Activated CD4-positive, alpha-beta T cell treated with anti-CD3 and anti-CD28 coated beads, Interleukin-2, amount 10 ng/mL, durations not matched to agents 7 days and 5 days (primary cell): ENCODE measurements around the gene LGALS9B. TPM values are rescaled to one million over a fixed set of nuclear protein-coding genes. Genes with fewer than 3 reads are reported as not detected.
"Not testable (repeated sequence)": the region's sequence is repeated elsewhere in the genome, so short reads cannot be mapped to it uniquely, and the experiment has no call there.

Source experiments
- CTCF ChIA-PET: fragments of 350-600 bp; sonication (Branson Sonifier 250); formaldehyde crosslinking; loops from one replicate; lab custom pipeline; 2021; ENCODE audit warnings: antibody characterized with exemption; lab: Charles Lee
- POLR2A ChIA-PET: fragments of 350-600 bp; sonication (Branson Sonifier 250); formaldehyde crosslinking; loops from one replicate; lab custom pipeline; 2021; ENCODE audit warnings: antibody characterized with exemption; lab: Charles Lee
- DNase-seq: peaks from one replicate; pipeline ENCODE4 v3.0.0-alpha.2; 2020
- H3K27ac Mint-ChIP-seq: one replicate; pipeline ENCODE4 v1.8.0; 2021; ENCODE audit warnings: mild to moderate bottlenecking, moderate library complexity, mixed read lengths
- H3K27me3 Mint-ChIP-seq: one replicate; pipeline ENCODE4 v1.8.0; 2021; ENCODE audit warnings: mixed read lengths
- H3K36me3 Mint-ChIP-seq: one replicate; pipeline ENCODE4 v1.8.0; 2021; ENCODE audit warnings: low read depth, mixed read lengths
- H3K4me1 Mint-ChIP-seq: one replicate; pipeline ENCODE4 v1.8.0; 2021; ENCODE audit warnings: mixed read lengths
- H3K4me3 Mint-ChIP-seq: one replicate; pipeline ENCODE4 v1.8.0; 2021; ENCODE audit warnings: mild to moderate bottlenecking, moderate library complexity, mixed read lengths
- H3K9me3 Mint-ChIP-seq: one replicate; pipeline ENCODE4 v1.8.0; 2021; ENCODE audit warnings: mixed read lengths
- total RNA-seq, 2 experiments: library from RNA; stranded (reverse); gene quantifications; one replicate each; pipeline ENCODE4 v1.2.3, GENCODE V29; 2021

The LGALS9B gene
- total RNA-seq, 2 experiments from 2014 or later = 0.44 to 0.84 TPM

GRCh38 chr17:20492099-20492498 lies 24.8 kb upstream of the LGALS9B start:
- H3K27ac Mint-ChIP-seq, H3K4me1 Mint-ChIP-seq, H3K4me3 Mint-ChIP-seq, CTCF ChIA-PET, H3K9me3 Mint-ChIP-seq, DNase-seq, H3K36me3 Mint-ChIP-seq, H3K27me3 Mint-ChIP-seq, POLR2A ChIA-PET: not testable (repeated sequence)

- H3K4me3 Mint-ChIP-seq = not testable (repeated sequence)
Observed at GRCh38 chr17:20484930-20485329, 17.6 kb upstream of the LGALS9B start.

GRCh38 chr17:20479889-20480591 lies 12.7 kb upstream of the LGALS9B start:
- H3K36me3 Mint-ChIP-seq, H3K27ac Mint-ChIP-seq, H3K9me3 Mint-ChIP-seq, POLR2A ChIA-PET, CTCF ChIA-PET, H3K4me1 Mint-ChIP-seq, DNase-seq, H3K27me3 Mint-ChIP-seq, H3K4me3 Mint-ChIP-seq: not testable (repeated sequence)

More at GRCh38 chr17:20484930-20485329, 17.6 kb upstream of the LGALS9B start:
- H3K4me1 Mint-ChIP-seq, H3K36me3 Mint-ChIP-seq, H3K9me3 Mint-ChIP-seq, POLR2A ChIA-PET, H3K27ac Mint-ChIP-seq, CTCF ChIA-PET, DNase-seq, H3K27me3 Mint-ChIP-seq: not testable (repeated sequence)

DNA sequence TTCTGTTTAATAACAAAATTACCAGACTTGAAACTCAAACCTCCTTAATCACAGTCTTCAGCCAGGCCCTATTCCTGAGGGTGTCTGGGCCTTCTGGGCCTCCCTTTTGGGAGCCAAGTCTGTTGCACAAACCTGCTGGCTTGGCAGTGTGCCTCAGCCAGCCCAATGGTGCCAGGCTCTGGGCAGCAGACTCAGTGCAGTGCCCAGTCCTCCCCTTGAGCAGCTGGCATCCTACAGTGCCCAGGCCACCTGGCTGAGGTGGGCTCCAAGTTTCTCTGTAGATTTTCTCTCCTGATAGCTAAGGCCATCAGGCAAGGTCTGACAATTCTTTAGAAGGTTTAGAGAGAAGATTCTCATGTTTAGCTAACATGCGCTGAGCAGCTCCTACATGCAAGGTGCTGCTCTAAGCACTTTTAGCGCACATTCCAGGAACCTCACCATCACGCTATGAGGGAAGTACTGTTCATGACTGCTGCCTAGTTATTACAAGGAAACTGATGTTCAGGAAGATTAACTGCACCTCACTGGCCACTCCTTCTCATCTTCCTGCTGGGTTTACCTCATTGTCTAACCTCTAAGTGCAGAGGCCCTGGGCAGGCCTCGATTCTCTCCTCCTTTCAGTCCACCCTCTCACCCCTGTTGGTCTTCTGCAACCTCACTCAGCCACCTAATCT lies 10.2 kb upstream of the LGALS9B start:
- H3K9me3 Mint-ChIP-seq, POLR2A ChIA-PET, CTCF ChIA-PET, H3K4me3 Mint-ChIP-seq, DNase-seq, H3K27me3 Mint-ChIP-seq, H3K36me3 Mint-ChIP-seq, H3K27ac Mint-ChIP-seq, H3K4me1 Mint-ChIP-seq: not testable (repeated sequence)

- H3K36me3 Mint-ChIP-seq, H3K27me3 Mint-ChIP-seq, H3K9me3 Mint-ChIP-seq, H3K27ac Mint-ChIP-seq, DNase-seq, H3K4me1 Mint-ChIP-seq, CTCF ChIA-PET, H3K4me3 Mint-ChIP-seq, POLR2A ChIA-PET: not testable (repeated sequence)
Observed at GRCh38 chr17:20475137-20475831, 7.9 kb upstream of the LGALS9B start.

DNA sequence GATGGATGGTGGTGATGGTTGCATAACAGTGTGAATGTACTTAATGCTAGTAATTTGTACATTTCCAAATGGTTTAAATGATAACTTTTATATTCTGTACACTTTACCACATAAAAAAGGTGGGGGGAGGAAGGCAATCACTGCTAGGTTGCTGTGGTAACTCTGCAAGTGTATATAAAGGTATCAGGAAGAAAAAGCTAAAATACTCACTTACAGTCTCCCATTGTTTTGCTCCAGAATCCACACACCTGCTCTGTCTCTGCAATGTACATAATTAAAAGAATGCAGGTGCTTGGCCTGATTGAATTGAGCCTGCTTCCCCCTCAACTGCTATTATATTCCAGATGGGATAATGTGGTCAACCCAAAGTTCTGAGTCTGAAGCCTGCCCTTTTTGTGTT lies 6.7 kb upstream of the LGALS9B start:
- DNase-seq, H3K9me3 Mint-ChIP-seq, H3K27me3 Mint-ChIP-seq, H3K4me3 Mint-ChIP-seq, H3K27ac Mint-ChIP-seq, H3K36me3 Mint-ChIP-seq, H3K4me1 Mint-ChIP-seq, CTCF ChIA-PET, POLR2A ChIA-PET: not testable (repeated sequence)

DNA sequence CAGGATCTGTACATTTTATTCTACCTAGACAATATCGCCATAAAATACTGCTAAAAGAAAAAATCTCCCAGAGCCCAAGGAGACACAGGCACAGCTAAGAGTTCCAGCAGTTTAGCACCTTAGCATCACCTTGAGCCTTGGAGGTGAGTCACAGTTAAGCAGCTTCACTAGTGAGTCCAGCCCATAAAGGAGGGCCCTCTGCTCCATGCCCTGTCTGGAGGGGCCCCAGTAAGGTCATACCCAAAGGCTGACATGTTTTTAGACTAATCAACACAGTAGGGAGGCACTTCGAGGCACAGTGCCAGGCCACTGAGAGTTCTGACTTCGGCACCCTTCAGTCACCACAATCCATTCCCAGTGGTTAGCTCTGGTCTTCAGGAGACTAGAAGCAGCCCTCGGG lies 2.6 kb upstream of the LGALS9B start:
- H3K27ac Mint-ChIP-seq, POLR2A ChIA-PET, H3K4me3 Mint-ChIP-seq, H3K27me3 Mint-ChIP-seq, H3K4me1 Mint-ChIP-seq, H3K9me3 Mint-ChIP-seq, DNase-seq, H3K36me3 Mint-ChIP-seq, CTCF ChIA-PET: not testable (repeated sequence)

DNA sequence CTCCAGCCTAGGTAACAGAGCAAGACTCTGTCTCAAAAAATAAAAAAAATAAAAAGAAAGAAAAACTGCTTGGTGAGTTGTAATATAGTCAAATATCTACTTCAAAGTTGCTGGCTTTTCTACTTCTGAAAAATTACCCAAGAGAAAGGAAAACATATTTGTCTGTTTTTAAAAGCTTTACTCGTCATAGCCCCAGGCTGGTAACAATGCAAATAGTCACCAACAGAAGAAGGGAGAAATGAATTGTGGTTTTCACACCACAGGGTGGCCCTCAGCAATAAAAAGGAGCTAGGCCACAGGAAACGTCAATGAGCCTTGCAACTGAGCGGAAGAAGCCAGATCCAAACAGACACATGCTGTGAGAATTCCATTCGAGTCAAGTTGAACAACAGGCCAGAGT lies 1.8 kb upstream of the LGALS9B start:
- H3K9me3 Mint-ChIP-seq, H3K27ac Mint-ChIP-seq, CTCF ChIA-PET, POLR2A ChIA-PET, H3K27me3 Mint-ChIP-seq, H3K36me3 Mint-ChIP-seq, H3K4me1 Mint-ChIP-seq, DNase-seq, H3K4me3 Mint-ChIP-seq: not testable (repeated sequence)

DNA sequence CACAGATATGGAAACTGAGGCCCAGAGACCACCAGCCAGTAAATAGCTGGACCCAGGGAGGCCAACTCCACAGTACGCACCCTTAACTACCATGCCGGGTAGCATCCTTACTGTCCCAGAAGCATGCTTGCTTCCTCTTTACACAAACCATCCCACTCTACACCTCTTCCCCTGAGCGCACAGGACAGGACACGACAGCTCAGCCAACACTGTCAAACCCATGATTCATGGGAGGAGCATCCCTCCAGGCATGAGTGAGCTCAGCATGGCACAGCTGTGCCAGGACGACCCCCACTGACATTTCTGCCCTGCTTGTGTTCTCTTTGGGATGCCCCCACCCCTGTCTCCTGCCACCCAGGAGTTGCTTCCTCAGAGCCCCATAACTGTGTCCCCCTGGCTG lies 340 bp downstream of the LGALS9B start:
- POLR2A ChIA-PET, H3K4me3 Mint-ChIP-seq, H3K4me1 Mint-ChIP-seq, H3K36me3 Mint-ChIP-seq, H3K27me3 Mint-ChIP-seq, H3K9me3 Mint-ChIP-seq, CTCF ChIA-PET, DNase-seq: not testable (repeated sequence)
- peak overlapping the region; percentile 66 for H3K27ac Mint-ChIP-seq

- CTCF ChIA-PET, DNase-seq, POLR2A ChIA-PET, H3K4me1 Mint-ChIP-seq, H3K36me3 Mint-ChIP-seq, H3K27ac Mint-ChIP-seq, H3K9me3 Mint-ChIP-seq, H3K27me3 Mint-ChIP-seq, H3K4me3 Mint-ChIP-seq: not testable (repeated sequence)
Observed at GRCh38 chr17:20466553-20466952, 786 bp downstream of the LGALS9B start.

- DNase-seq, H3K27me3 Mint-ChIP-seq, H3K4me1 Mint-ChIP-seq, CTCF ChIA-PET, H3K9me3 Mint-ChIP-seq, H3K36me3 Mint-ChIP-seq, H3K27ac Mint-ChIP-seq, H3K4me3 Mint-ChIP-seq, POLR2A ChIA-PET: not testable (repeated sequence)
Observed at GRCh38 chr17:20465535-20465934, 1.8 kb downstream of the LGALS9B start.

GRCh38 chr17:20464854-20465414 lies 2.4 kb downstream of the LGALS9B start:
- H3K36me3 Mint-ChIP-seq, POLR2A ChIA-PET, H3K9me3 Mint-ChIP-seq, DNase-seq, H3K4me1 Mint-ChIP-seq, CTCF ChIA-PET, H3K4me3 Mint-ChIP-seq, H3K27me3 Mint-ChIP-seq, H3K27ac Mint-ChIP-seq: not testable (repeated sequence)

- H3K9me3 Mint-ChIP-seq, H3K4me3 Mint-ChIP-seq, H3K36me3 Mint-ChIP-seq, CTCF ChIA-PET, POLR2A ChIA-PET, DNase-seq, H3K27ac Mint-ChIP-seq, H3K27me3 Mint-ChIP-seq, H3K4me1 Mint-ChIP-seq: not testable (repeated sequence)
Observed at GRCh38 chr17:20462158-20462557, 5.2 kb downstream of the LGALS9B start.
